22Rv1 (cell line): ENCODE results near the gene RERE.

Experiments used
- ZFX ChIP-seq: fragments of 450-650 bp; IDR thresholded peaks from 2 replicates; pipeline ENCODE4 v1.6.1; 2017; ENCODE audit warnings: antibody characterized with exemption, borderline replicate concordance
- TF ChIP-seq, protein P1 (sequence below): fragments of 450-650 bp; IDR thresholded peaks from 2 replicates; pipeline ENCODE4 v1.5.1; 2017; ENCODE audit warnings: mild to moderate bottlenecking

DNA sequence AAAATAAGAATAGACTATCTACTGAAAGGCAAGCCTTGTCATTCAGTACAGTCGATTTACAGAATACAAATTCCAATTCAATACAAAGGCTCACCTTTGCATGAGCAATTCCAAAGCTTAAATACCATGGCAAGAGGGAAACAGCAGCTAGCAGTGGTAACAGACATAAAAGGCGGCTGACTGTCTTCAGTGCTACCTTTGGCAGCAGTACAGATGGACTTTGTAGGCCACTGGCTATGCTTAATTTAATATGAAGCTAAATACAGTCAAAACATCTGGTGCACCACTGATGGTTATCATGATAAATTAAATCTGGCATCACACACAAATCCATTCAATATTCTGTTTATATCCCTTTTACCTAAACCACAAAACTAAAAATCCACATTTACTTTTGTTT lies 62.4 kb downstream of the RERE start:
- TF ChIP-seq, protein P1, sequence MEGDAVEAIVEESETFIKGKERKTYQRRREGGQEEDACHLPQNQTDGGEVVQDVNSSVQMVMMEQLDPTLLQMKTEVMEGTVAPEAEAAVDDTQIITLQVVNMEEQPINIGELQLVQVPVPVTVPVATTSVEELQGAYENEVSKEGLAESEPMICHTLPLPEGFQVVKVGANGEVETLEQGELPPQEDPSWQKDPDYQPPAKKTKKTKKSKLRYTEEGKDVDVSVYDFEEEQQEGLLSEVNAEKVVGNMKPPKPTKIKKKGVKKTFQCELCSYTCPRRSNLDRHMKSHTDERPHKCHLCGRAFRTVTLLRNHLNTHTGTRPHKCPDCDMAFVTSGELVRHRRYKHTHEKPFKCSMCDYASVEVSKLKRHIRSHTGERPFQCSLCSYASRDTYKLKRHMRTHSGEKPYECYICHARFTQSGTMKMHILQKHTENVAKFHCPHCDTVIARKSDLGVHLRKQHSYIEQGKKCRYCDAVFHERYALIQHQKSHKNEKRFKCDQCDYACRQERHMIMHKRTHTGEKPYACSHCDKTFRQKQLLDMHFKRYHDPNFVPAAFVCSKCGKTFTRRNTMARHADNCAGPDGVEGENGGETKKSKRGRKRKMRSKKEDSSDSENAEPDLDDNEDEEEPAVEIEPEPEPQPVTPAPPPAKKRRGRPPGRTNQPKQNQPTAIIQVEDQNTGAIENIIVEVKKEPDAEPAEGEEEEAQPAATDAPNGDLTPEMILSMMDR: no peak
- TF ChIP-seq ZFX: no peak
